ENCODE results near the gene SPTBN4.

SPTBN4 gene

DNA sequence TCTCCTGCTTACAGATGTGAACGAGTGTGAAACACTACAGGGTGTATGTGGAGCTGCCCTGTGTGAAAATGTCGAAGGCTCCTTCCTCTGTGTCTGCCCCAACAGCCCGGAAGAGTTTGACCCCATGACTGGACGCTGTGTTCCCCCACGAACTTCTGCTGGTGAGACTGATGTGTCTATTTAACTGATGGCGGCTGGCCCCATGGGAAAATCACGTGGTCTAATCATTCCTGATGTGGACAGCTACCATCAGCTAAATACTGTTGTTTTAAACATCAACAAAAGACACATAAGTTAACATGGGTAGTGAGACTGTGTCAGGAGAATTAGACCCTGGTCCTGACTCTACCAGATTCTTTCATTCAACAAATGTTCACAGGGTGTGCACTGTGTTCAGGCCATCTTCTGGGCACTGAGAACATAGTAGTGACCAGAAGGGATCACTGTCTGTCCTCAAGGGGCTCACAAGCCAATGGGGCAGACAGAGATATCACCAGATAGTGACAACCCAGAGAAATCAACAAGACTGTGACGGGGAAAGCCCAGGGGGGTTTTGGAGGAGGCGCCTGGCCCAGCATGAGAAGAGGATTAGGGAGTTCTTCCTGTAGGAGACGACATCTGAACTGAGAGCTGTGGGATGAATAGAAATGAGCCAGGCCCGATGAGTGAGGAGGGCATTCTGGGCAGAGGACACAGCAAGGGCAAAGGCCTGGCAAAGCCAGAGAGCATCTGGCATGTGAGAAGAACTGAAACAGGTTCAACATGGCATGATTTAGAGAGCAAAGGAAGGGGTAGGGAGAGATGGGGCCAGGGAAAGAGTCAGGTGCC lies 152.7 kb downstream of the SPTBN4 start:
- Histone ChIP-seq H3K27ac (ENCODE audit: insufficient read depth in 1 of 2, low read depth in 1 of 2, low read length in 2 of 2, poor library complexity in 1 of 2, severe bottlenecking in 2 of 2) (no peak overlapping the region), H3K36me3 (ENCODE audit: control insufficient read depth in 4 of 4, insufficient read depth in 4 of 4, low read length in 3 of 4) (peaks cover 0 to 51% (median 19%) of the 10 kb centered on the region in 4 experiments), H3K4me1 (ENCODE audit: control extremely low read depth in 1 of 4, control insufficient read depth in 4 of 4, insufficient read depth in 4 of 4, low read length in 3 of 4) (peaks cover 0 to 7% (median 4%) of the 10 kb centered on the region in 4 experiments), H3K4me3 (ENCODE audit: control insufficient read depth in 1 of 7, extremely low read depth in 1 of 7, insufficient read depth in 4 of 7, low read depth in 2 of 7, low read length in 6 of 7) (no peak overlapping the region), H3K9me3 (ENCODE audit: control extremely low read depth in 1 of 5, control insufficient read depth in 4 of 5, insufficient read depth in 2 of 5, low read depth in 1 of 5, low read length in 4 of 5) (no peaks in the 10 kb centered on the region), H3K27me3 (replicated peaks in 2 of 5; ENCODE audit: control insufficient read depth in 4 of 5, insufficient read depth in 5 of 5, low read length in 4 of 5) (no peaks in the 10 kb centered on the region)
- ChIA-PET POLR2A (interaction anchor here (0.7 kb wide), 1 partner anchor 49 kb away, joined by 4 read pairs; no protein-coding TSS in a partner anchor), CTCF (interaction anchor here (0.7 to 6.5 kb wide), 4 partner anchors 14 to 90 kb away, joined by 3 to 42 read pairs (median 7); no protein-coding TSS in a partner anchor)
- no peak for DNase-seq
- WGBS (ENCODE audit: insufficient coverage): 89% methylated on average over 11 of the region's 11 CpGs

DNA sequence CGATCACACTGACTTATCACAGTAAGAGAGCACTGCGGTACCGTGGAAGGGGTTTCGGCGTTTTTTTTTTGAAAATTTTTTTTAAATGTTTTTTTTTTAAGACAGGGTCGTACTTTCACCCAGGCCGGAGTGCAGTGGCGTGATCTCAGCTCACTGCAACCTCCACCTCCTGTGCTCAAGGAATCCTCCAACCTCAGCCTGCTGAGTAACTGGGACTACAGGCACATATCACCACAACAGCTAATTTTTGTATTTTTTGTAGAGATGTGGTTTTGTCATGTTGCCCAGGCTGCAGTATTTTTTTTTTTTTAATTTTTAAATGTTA lies 153.3 kb downstream of the SPTBN4 start:
- Histone ChIP-seq H3K4me3 (ENCODE audit: control insufficient read depth in 1 of 7, extremely low read depth in 1 of 7, insufficient read depth in 4 of 7, low read depth in 2 of 7, low read length in 6 of 7) (no peak overlapping the region), H3K27ac (ENCODE audit: insufficient read depth in 1 of 2, low read depth in 1 of 2, low read length in 2 of 2, poor library complexity in 1 of 2, severe bottlenecking in 2 of 2) (no peak overlapping the region), H3K36me3 (ENCODE audit: control insufficient read depth in 4 of 4, insufficient read depth in 4 of 4, low read length in 3 of 4) (peaks cover 0 to 54% (median 19%) of the 10 kb centered on the region in 4 experiments), H3K9me3 (ENCODE audit: control extremely low read depth in 1 of 5, control insufficient read depth in 4 of 5, insufficient read depth in 2 of 5, low read depth in 1 of 5, low read length in 4 of 5) (no peaks in the 10 kb centered on the region), H3K4me1 (ENCODE audit: control extremely low read depth in 1 of 4, control insufficient read depth in 4 of 4, insufficient read depth in 4 of 4, low read length in 3 of 4) (peaks cover 0 to 2% (median 0%) of the 10 kb centered on the region in 4 experiments), H3K27me3 (replicated peaks in 2 of 5; ENCODE audit: control insufficient read depth in 4 of 5, insufficient read depth in 5 of 5, low read length in 4 of 5) (no peaks in the 10 kb centered on the region)
- ChIA-PET POLR2A (interaction anchor here (0.7 kb wide), 2 partner anchors 43 to 50 kb away, joined by 3 to 4 read pairs; no protein-coding TSS in a partner anchor), CTCF (interaction anchor here (0.7 to 6.5 kb wide), 2 partner anchors 14 to 90 kb away, joined by 3 to 42 read pairs; no protein-coding TSS in a partner anchor)
- 100% methylated on average over 3 of the region's 8 CpGs for WGBS (ENCODE audit: insufficient coverage)
- no peak for DNase-seq

DNA sequence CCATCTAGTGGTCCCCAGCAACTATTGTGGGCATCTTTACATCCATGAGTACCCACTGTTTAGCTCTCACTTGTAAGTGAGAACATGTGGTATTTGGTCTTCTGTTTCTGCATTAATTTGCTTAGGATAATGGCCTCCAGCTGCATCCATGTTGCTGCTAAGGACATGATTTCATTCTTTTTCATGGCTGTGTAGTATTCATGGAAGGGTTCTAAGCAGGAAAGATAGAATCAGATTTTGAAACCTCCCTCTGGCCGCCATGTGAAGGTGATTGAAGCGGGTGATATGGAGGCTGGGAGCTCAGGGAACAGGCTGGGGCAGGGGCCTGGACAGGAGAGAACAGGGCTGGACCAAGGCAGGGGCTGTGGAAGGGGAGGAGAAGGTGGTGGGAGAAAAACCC lies 154.5 kb downstream of the SPTBN4 start:
- POLR2A ChIA-PET: interaction anchor here (0.6 kb wide), 1 partner anchor 465 kb away, joined by 3 read pairs; no protein-coding TSS in a partner anchor
- CTCF ChIA-PET: interaction anchor here (1.0 to 6.5 kb wide), 2 partner anchors 13 to 18 kb away, joined by 4 to 42 read pairs; no protein-coding TSS in a partner anchor
- WGBS (ENCODE audit: insufficient coverage): 64% methylated on average over 2 of the region's 2 CpGs

DNA sequence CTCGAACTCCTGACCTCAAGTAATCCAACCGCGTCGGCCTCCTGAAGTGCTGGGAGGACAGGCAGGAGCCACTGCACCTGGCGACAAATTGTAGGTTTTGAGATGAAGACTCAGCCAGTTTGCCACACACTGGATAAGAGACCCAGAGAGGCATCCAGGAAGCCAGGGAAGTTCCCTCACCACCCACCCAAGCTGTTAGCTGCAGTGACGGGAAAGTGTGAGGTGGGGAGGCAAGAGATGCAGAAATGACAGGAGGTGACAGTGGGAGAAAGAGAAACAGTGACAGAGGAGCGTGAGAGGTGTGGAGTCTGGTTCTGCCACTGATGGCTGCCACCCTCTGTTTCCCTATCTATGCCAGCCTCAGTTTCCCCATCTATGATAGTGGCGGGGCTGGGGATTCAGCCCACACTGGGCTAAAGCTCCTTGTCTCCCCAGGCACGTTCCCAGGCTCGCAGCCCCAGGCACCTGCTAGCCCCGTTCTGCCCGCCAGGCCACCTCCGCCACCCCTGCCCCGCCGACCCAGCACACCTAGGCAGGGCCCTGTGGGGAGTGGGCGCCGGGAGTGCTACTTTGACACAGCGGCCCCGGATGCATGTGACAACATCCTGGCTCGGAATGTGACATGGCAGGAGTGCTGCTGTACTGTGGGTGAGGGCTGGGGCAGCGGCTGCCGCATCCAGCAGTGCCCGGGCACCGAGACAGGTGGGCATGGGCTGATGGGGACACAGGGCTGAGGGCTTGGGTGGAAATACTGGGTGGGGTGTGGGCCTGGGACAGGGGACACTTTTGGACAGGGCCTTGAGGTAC lies 155.4 kb downstream of the SPTBN4 start:
- DNase-seq: no peak
- WGBS (ENCODE audit: insufficient coverage): 97% methylated on average over 20 of the region's 24 CpGs
- H3K9me3 ChIP-seq (ENCODE audit: control extremely low read depth in 1 of 5, control insufficient read depth in 4 of 5, insufficient read depth in 2 of 5, low read depth in 1 of 5, low read length in 4 of 5): no peaks in the 10 kb centered on the region
- peaks cover 0 to 66% (median 26%) of the 10 kb centered on the region in 4 experiments for H3K36me3 ChIP-seq (ENCODE audit: control insufficient read depth in 4 of 4, insufficient read depth in 4 of 4, low read length in 3 of 4)
- ChIA-PET CTCF (interaction anchor here (1.0 to 6.5 kb wide), 2 partner anchors 12 to 19 kb away, joined by 4 to 42 read pairs; no protein-coding TSS in a partner anchor), POLR2A (interaction anchor here (0.6 kb wide), 1 partner anchor 464 kb away, joined by 3 read pairs; no protein-coding TSS in a partner anchor)
- H3K4me3 ChIP-seq (ENCODE audit: control insufficient read depth in 1 of 7, extremely low read depth in 1 of 7, insufficient read depth in 4 of 7, low read depth in 2 of 7, low read length in 6 of 7): no peak overlapping the region
- no peaks in the 10 kb centered on the region for H3K27me3 ChIP-seq (replicated peaks in 2 of 5; ENCODE audit: control insufficient read depth in 4 of 5, insufficient read depth in 5 of 5, low read length in 4 of 5)
- H3K4me1 ChIP-seq (ENCODE audit: control extremely low read depth in 1 of 4, control insufficient read depth in 4 of 4, insufficient read depth in 4 of 4, low read length in 3 of 4): no peaks in the 10 kb centered on the region
- H3K27ac ChIP-seq (ENCODE audit: insufficient read depth in 1 of 2, low read depth in 1 of 2, low read length in 2 of 2, poor library complexity in 1 of 2, severe bottlenecking in 2 of 2): no peak overlapping the region

More for the DNA sequence above, 154.5 kb downstream of the SPTBN4 start:
- no peak overlapping the region for H3K4me3 ChIP-seq (ENCODE audit: control insufficient read depth in 1 of 7, extremely low read depth in 1 of 7, insufficient read depth in 4 of 7, low read depth in 2 of 7, low read length in 6 of 7)
- DNase-seq: no peak
- H3K27me3 ChIP-seq (replicated peaks in 2 of 5; ENCODE audit: control insufficient read depth in 4 of 5, insufficient read depth in 5 of 5, low read length in 4 of 5): no peaks in the 10 kb centered on the region
- H3K27ac ChIP-seq (ENCODE audit: insufficient read depth in 1 of 2, low read depth in 1 of 2, low read length in 2 of 2, poor library complexity in 1 of 2, severe bottlenecking in 2 of 2): no peak overlapping the region
- H3K36me3 ChIP-seq (ENCODE audit: control insufficient read depth in 4 of 4, insufficient read depth in 4 of 4, low read length in 3 of 4): peaks cover 0 to 65% (median 26%) of the 10 kb centered on the region in 4 experiments
- H3K4me1 ChIP-seq (ENCODE audit: control extremely low read depth in 1 of 4, control insufficient read depth in 4 of 4, insufficient read depth in 4 of 4, low read length in 3 of 4): no peaks in the 10 kb centered on the region
- no peaks in the 10 kb centered on the region for H3K9me3 ChIP-seq (ENCODE audit: control extremely low read depth in 1 of 5, control insufficient read depth in 4 of 5, insufficient read depth in 2 of 5, low read depth in 1 of 5, low read length in 4 of 5)

DNA sequence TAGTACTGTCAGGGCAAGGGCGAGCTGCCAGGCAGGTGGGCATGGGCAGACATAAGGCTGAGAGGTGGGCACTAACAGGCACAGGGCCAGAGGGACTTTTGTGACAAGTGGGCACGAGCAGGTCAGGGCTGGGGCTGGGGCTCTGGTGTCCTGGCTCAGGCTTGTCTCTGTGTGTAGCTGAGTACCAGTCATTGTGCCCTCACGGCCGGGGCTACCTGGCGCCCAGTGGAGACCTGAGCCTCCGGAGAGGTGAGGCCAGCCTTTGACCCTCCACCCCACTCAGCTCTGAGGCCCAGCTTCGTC lies 155.9 kb downstream of the SPTBN4 start:
- Histone ChIP-seq H3K4me1 (ENCODE audit: control extremely low read depth in 1 of 4, control insufficient read depth in 4 of 4, insufficient read depth in 4 of 4, low read length in 3 of 4) (no peaks in the 10 kb centered on the region), H3K36me3 (ENCODE audit: control insufficient read depth in 4 of 4, insufficient read depth in 4 of 4, low read length in 3 of 4) (peaks cover 0 to 72% (median 26%) of the 10 kb centered on the region in 4 experiments), H3K27ac (ENCODE audit: insufficient read depth in 1 of 2, low read depth in 1 of 2, low read length in 2 of 2, poor library complexity in 1 of 2, severe bottlenecking in 2 of 2) (peak overlapping the region in 1 of 2 experiments; percentile 14), H3K27me3 (replicated peaks in 2 of 5; ENCODE audit: control insufficient read depth in 4 of 5, insufficient read depth in 5 of 5, low read length in 4 of 5) (no peaks in the 10 kb centered on the region), H3K9me3 (ENCODE audit: control extremely low read depth in 1 of 5, control insufficient read depth in 4 of 5, insufficient read depth in 2 of 5, low read depth in 1 of 5, low read length in 4 of 5) (no peaks in the 10 kb centered on the region), H3K4me3 (ENCODE audit: control insufficient read depth in 1 of 7, extremely low read depth in 1 of 7, insufficient read depth in 4 of 7, low read depth in 2 of 7, low read length in 6 of 7) (no peak overlapping the region)
- ChIA-PET POLR2A (no interaction called here), CTCF (interaction anchor here (6.5 kb wide), 1 partner anchor 11 kb away, joined by 42 read pairs; no protein-coding TSS in a partner anchor)
- no peak for DNase-seq
- WGBS (ENCODE audit: insufficient coverage): 88% methylated on average over 7 of the region's 7 CpGs

DNA sequence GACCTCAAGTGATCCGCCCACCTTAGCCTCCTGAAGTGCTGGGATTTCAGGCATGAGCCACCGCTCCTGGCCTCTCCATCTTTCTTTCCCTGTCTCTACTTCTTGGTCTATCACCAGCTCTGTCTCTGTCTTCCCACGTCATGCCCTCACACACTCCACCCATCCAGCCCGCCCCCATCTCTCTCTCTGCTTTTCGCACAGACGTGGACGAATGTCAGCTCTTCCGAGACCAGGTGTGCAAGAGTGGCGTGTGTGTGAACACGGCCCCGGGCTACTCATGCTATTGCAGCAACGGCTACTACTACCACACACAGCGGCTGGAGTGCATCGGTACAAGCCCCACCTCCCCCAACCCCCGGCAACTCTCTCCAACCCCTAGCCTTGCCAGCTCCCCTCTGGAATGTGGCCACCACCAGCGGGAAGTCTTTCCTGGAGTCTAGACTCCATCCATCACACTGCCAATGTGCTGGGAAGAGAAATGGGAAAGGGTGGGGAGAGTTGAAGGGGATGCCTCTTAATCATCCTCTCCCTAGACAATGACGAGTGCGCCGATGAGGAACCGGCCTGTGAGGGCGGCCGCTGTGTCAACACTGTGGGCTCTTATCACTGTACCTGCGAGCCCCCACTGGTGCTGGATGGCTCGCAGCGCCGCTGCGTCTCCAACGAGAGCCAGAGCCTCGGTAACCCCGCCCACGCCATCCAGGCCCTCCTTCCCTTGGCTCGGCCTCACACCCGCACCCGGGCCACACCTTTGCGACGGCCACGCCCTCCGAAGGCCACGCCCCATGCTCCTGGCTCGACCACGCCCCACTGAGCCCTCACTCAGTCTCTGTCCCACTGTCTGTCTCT lies 156.8 kb downstream of the SPTBN4 start:
- H3K4me1 ChIP-seq (ENCODE audit: control extremely low read depth in 1 of 4, control insufficient read depth in 4 of 4, insufficient read depth in 4 of 4, low read length in 3 of 4): no peaks in the 10 kb centered on the region
- 93% methylated on average over 40 of the region's 41 CpGs for whole genome bisulfite sequencing (ENCODE audit: insufficient coverage)
- H3K27ac ChIP-seq (ENCODE audit: insufficient read depth in 1 of 2, low read depth in 1 of 2, low read length in 2 of 2, poor library complexity in 1 of 2, severe bottlenecking in 2 of 2): peak overlapping the region in 1 of 2 experiments; percentile 14
- ChIA-PET CTCF (interaction anchor here (6.5 kb wide), 1 partner anchor 10 kb away, joined by 42 read pairs; no protein-coding TSS in a partner anchor), POLR2A (no interaction called here)
- H3K36me3 ChIP-seq (ENCODE audit: control insufficient read depth in 4 of 4, insufficient read depth in 4 of 4, low read length in 3 of 4): peaks cover 0 to 75% (median 26%) of the 10 kb centered on the region in 4 experiments
- no peak overlapping the region for H3K4me3 ChIP-seq (ENCODE audit: control insufficient read depth in 1 of 7, extremely low read depth in 1 of 7, insufficient read depth in 4 of 7, low read depth in 2 of 7, low read length in 6 of 7)
- H3K9me3 ChIP-seq (ENCODE audit: control extremely low read depth in 1 of 5, control insufficient read depth in 4 of 5, insufficient read depth in 2 of 5, low read depth in 1 of 5, low read length in 4 of 5): no peaks in the 10 kb centered on the region
- no peaks in the 10 kb centered on the region for H3K27me3 ChIP-seq (replicated peaks in 2 of 5; ENCODE audit: control insufficient read depth in 4 of 5, insufficient read depth in 5 of 5, low read length in 4 of 5)
- DNase-seq: no peak

Measured in common myeloid progenitor, CD34-positive (primary cell).